ENCODE results near the gene CORO6. TPM values are rescaled to one million over a fixed set of nuclear protein-coding genes. Genes with fewer than 3 reads are reported as not detected.
A peak's percentile ranks its signal among the peaks of the same experiment; 100 is the strongest.

The CORO6 gene
- total and polyA plus RNA-seq, 2 of the 4 experiments (the other 2 are of a cell fraction) = 3.4 to 7.6 TPM

DNA sequence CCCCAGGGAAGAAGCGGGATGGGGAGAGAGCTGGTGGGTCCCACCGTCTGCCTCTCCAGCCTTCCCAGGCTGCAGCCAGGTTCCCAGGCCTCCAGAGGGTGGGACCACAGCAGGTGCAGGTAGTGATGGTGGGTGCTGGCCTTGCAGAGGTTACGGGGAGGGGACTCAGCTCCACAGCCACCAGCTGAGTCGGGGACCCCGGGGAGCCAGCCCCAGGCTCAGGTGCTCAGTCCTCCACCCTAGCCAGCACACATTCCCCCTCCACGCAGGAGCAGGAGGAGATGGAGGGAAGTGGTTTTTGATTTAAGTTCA, 49.2 kb downstream of the CORO6 start:
- Histone ChIP-seq H3K9ac (ENCODE audit: low read depth, low read length) (no peak overlapping the region), H2AK9ac (replicated peaks; ENCODE audit: low read depth, low read length, poor library complexity) (no peak overlapping the region), H3K14ac (replicated peaks; ENCODE audit: low read depth, low read length) (no peak overlapping the region), H4K91ac (ENCODE audit: insufficient read depth, low read depth, low read length) (no peak overlapping the region), H2BK120ac (ENCODE audit: low read depth, low read length) (no peak overlapping the region), H3K56ac (ENCODE audit: extremely low read depth, insufficient read depth, low read length) (no peak overlapping the region), H3K4me2 (ENCODE audit: low read depth, low read length) (no peak overlapping the region), H4K5ac (ENCODE audit: low read depth, low read length) (no peak overlapping the region), H4K8ac (ENCODE audit: low read depth in 2 of 2, low read length in 2 of 2) (no peak overlapping the region), H3K36me3 (ENCODE audit: control insufficient read depth, insufficient read depth, low read length) (peaks cover 57% of the 10 kb centered on the region), H2BK5ac (ENCODE audit: low read depth, low read length, poor library complexity, severe bottlenecking) (no peak overlapping the region), H4K20me1 (ENCODE audit: insufficient read depth, low read length) (no peaks in the 10 kb centered on the region), H3K4ac (ENCODE audit: low read depth, low read length) (no peak overlapping the region), H3K9me3 (ENCODE audit: control insufficient read depth, insufficient read depth, low read length) (no peaks in the 10 kb centered on the region), H2BK15ac (ENCODE audit: low read depth, low read length) (no peak overlapping the region), H3K4me3 (ENCODE audit: insufficient read depth, low read depth, low read length) (no peak overlapping the region), H3K23ac (ENCODE audit: low read depth, low read length) (no peak overlapping the region), H3K9me1 (ENCODE audit: insufficient read depth, low read length) (no peaks in the 10 kb centered on the region; the same call in 1 of the 2 replicates), H3K27me3 (ENCODE audit: control insufficient read depth, insufficient read depth, low read length) (no peaks in the 10 kb centered on the region), H2BK20ac (ENCODE audit: low read depth, low read length) (no peak overlapping the region), H3K18ac (ENCODE audit: low read depth, low read length) (no peak overlapping the region), H2AFZ (replicated peaks; ENCODE audit: low read length, poor library complexity) (no peak overlapping the region), H3K79me1 (ENCODE audit: low read depth in 1 of 2, low read length in 2 of 2) (peaks cover 3 to 36% of the 10 kb centered on the region in 2 experiments), H3K4me1 (ENCODE audit: control insufficient read depth, insufficient read depth, low read length) (peaks cover 11% of the 10 kb centered on the region), H3K27ac (ENCODE audit: insufficient read depth, low read length) (no peak overlapping the region), H2AK5ac (ENCODE audit: low read depth, low read length) (no peak overlapping the region; the same call in 1 of the 2 replicates)
- in situ Hi-C loops (cut with MboI; ENCODE audit: low sequenced_read_pairs) = no loop called here
- dilution Hi-C loops (cut with HindIII; ENCODE audit: low sequenced_read_pairs, unreplicated experiment) = no loop called here
- BruUV-seq (replicated peaks) = TSS peak; percentile 40
- no peak for TF ChIP-seq MAFK (IDR thresholded peaks at IDR 0.05; ENCODE audit: low read depth, low read length)
- no peak for TF ChIP-seq CHD1 (IDR thresholded peaks at IDR 0.05; ENCODE audit: low read depth, low read length)
- no peak for TF ChIP-seq SMC3 (IDR thresholded peaks at IDR 0.05; ENCODE audit: low read depth, low read length)
- no peak for TF ChIP-seq FOS (IDR thresholded peaks at IDR 0.05; ENCODE audit: low read depth, low read length)
- no peak for TF ChIP-seq POLR2A (IDR thresholded peaks at IDR 0.05; ENCODE audit: low read depth, low read length)
- TF ChIP-seq MAZ (IDR thresholded peaks at IDR 0.05; ENCODE audit: borderline replicate concordance, low read depth, low read length) = no peak
- TF ChIP-seq RFX5 (IDR thresholded peaks at IDR 0.05; ENCODE audit: low read depth, low read length) = no peak
- TF ChIP-seq BHLHE40 (IDR thresholded peaks at IDR 0.05; ENCODE audit: low read depth, low read length) = no peak
- TF ChIP-seq, protein P1, sequence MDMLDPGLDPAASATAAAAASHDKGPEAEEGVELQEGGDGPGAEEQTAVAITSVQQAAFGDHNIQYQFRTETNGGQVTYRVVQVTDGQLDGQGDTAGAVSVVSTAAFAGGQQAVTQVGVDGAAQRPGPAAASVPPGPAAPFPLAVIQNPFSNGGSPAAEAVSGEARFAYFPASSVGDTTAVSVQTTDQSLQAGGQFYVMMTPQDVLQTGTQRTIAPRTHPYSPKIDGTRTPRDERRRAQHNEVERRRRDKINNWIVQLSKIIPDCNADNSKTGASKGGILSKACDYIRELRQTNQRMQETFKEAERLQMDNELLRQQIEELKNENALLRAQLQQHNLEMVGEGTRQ (IDR thresholded peaks at IDR 0.05; ENCODE audit: low read depth, low read length) = no peak
- TF ChIP-seq CEBPB (IDR thresholded peaks at IDR 0.05; ENCODE audit: low read depth, low read length) = no peak
- no peak for TF ChIP-seq RAD21 (IDR thresholded peaks at IDR 0.05; ENCODE audit: low read length)
- TF ChIP-seq, protein P2, sequence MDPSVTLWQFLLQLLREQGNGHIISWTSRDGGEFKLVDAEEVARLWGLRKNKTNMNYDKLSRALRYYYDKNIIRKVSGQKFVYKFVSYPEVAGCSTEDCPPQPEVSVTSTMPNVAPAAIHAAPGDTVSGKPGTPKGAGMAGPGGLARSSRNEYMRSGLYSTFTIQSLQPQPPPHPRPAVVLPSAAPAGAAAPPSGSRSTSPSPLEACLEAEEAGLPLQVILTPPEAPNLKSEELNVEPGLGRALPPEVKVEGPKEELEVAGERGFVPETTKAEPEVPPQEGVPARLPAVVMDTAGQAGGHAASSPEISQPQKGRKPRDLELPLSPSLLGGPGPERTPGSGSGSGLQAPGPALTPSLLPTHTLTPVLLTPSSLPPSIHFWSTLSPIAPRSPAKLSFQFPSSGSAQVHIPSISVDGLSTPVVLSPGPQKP (IDR thresholded peaks at IDR 0.05; ENCODE audit: borderline replicate concordance, low read depth, low read length) = no peak
- TF ChIP-seq NFE2L2 (IDR thresholded peaks at IDR 0.05; ENCODE audit: low read depth, low read length) = no peak
- TF ChIP-seq, protein P3, sequence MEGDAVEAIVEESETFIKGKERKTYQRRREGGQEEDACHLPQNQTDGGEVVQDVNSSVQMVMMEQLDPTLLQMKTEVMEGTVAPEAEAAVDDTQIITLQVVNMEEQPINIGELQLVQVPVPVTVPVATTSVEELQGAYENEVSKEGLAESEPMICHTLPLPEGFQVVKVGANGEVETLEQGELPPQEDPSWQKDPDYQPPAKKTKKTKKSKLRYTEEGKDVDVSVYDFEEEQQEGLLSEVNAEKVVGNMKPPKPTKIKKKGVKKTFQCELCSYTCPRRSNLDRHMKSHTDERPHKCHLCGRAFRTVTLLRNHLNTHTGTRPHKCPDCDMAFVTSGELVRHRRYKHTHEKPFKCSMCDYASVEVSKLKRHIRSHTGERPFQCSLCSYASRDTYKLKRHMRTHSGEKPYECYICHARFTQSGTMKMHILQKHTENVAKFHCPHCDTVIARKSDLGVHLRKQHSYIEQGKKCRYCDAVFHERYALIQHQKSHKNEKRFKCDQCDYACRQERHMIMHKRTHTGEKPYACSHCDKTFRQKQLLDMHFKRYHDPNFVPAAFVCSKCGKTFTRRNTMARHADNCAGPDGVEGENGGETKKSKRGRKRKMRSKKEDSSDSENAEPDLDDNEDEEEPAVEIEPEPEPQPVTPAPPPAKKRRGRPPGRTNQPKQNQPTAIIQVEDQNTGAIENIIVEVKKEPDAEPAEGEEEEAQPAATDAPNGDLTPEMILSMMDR (conservative IDR thresholded peaks at IDR 0.05; ENCODE audit: low read depth, low read length) = no peak
- TF ChIP-seq MXI1 (IDR thresholded peaks at IDR 0.05; ENCODE audit: borderline replicate concordance, low read depth, low read length) = no peak
- no peak for TF ChIP-seq RCOR1 (IDR thresholded peaks at IDR 0.05; ENCODE audit: insufficient replicate concordance, low read length)
- intact Hi-C loops (cut with micrococcal nuclease) = no loop called here
- DNase-seq (no peak), ATAC-seq (ENCODE audit: low read depth) (no peak)
- WGBS, 2 experiments (ENCODE audit: extremely low coverage in 2 of 2, insufficient read length in 1 of 2) = 80% methylated on average over 1 of the region's 6 CpGs; no CpG with 5 or more reads in 1 of the 2 experiments
- POLR2A ChIA-PET (ENCODE audit: unreplicated experiment) = no interaction called here
- CTCF ChIA-PET = interaction anchor here (1.3 to 2.4 kb wide), 3 partner anchors 15 to 204 kb away, joined by 3 to 13 read pairs (median 7); no protein-coding TSS in a partner anchor
